ENCODE data around the gene UMOD.

Gene UMOD

DNA sequence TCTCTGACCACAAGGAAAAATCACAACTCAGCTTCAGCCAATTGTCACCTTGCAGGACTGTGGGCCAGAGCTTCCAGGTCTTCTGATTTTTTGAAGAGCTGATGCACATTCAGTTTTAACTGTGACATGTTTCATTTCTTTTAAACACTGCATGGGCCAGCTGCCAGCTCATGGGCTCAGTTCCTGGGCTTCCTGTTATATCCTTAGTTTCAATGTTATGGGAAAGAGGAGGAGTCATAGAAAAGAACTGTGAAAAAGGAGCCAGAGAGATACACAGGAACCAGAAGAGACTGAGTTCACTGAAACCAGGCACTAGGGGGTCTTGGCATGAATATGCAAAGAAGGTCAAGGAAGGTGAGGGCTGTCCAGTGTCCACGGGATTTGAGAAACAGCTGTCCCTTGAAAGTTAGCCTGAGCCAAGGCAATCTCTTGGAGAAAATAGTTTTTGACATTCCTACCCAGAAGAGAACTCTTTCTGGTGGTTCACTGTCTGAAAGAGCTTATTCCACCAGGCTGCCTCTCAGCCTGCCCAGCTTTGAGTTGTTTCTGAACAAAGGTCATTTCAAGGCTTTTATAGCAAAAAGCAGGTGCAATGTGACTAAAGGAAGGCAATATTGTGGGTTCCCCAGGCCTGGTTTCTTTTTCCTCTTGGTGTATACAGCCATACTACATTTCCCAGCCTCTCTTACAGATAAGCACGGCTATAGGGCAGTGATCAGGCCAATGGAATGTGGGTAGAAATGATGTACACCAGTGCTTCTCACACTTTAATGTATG, 41.5 kb upstream of the UMOD start:
- no peak for TF ChIP-seq SPI1 (IDR thresholded peaks at IDR 0.05; ENCODE audit: low read depth, low read length)
- TF ChIP-seq POLR2AphosphoS5 (IDR thresholded peaks at IDR 0.05; ENCODE audit: low read depth, low read length) = no peak
- TF ChIP-seq TAF1 (IDR thresholded peaks at IDR 0.05; ENCODE audit: low read depth, low read length) = no peak
- no peak for TF ChIP-seq PAX5 (IDR thresholded peaks at IDR 0.05; ENCODE audit: insufficient read depth, low read length, severe bottlenecking)
- TF ChIP-seq POLR2A (IDR thresholded peaks at IDR 0.05; ENCODE audit: low read depth, low read length) = no peak
- no peak for TF ChIP-seq POU2F2 (IDR thresholded peaks at IDR 0.05; ENCODE audit: low read depth, low read length)
- DNase-seq (ENCODE audit: insufficient read length, low spot score) = no peak
- FAIRE-seq = no peak

DNA sequence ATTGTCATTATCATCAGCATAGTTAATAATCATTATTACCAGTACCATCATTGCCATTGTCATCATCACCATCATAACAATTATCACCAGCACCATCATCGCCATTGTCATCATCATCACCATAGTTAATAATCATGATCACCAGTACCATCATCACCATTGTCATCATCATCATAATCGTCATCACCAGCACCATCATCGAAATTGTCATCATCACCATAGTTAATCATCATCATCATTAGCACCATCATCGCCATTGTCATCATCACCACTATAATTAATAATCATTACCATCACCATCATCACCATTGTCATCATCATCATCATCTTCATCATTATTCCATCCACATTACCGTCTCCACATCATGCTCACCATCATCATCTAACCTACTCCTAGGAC, 38.5 kb upstream of the UMOD start:
- TF ChIP-seq POLR2A (IDR thresholded peaks at IDR 0.05; ENCODE audit: low read depth, low read length) (no peak), SPI1 (IDR thresholded peaks at IDR 0.05; ENCODE audit: low read depth, low read length) (no peak), TAF1 (IDR thresholded peaks at IDR 0.05; ENCODE audit: low read depth, low read length) (no peak), PAX5 (IDR thresholded peaks at IDR 0.05; ENCODE audit: insufficient read depth, low read length, severe bottlenecking) (no peak), POU2F2 (IDR thresholded peaks at IDR 0.05; ENCODE audit: low read depth, low read length) (no peak), POLR2AphosphoS5 (IDR thresholded peaks at IDR 0.05; ENCODE audit: low read depth, low read length) (no peak)
- FAIRE-seq (no peak), DNase-seq (ENCODE audit: insufficient read length, low spot score) (no peak)

DNA sequence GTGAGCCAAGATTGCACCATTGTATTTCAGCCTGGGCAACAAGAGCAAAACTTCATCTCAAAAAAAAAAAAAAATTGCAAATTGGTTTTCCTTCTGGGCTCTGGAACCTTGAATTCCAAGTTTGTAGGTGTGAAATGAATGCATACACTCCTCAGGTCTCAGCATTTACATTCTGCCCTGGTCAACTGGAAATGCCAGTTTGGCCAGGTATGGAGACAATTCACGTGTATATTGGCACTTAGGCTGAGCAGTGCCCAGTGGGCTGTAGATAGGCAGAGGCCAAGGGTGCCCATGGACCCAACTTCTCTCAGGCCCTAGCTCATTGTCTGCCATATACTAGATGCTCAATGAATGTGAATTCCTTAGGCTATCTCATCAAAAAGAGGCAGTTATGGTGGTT, 36.3 kb upstream of the UMOD start:
- no peak for FAIRE-seq
- TF ChIP-seq TAF1 (IDR thresholded peaks at IDR 0.05; ENCODE audit: low read depth, low read length) (no peak), POLR2AphosphoS5 (IDR thresholded peaks at IDR 0.05; ENCODE audit: low read depth, low read length) (no peak), POLR2A (IDR thresholded peaks at IDR 0.05; ENCODE audit: low read depth, low read length) (no peak), POU2F2 (IDR thresholded peaks at IDR 0.05; ENCODE audit: low read depth, low read length) (no peak)
- DNase-seq (ENCODE audit: insufficient read length, low spot score) = no peak

DNA sequence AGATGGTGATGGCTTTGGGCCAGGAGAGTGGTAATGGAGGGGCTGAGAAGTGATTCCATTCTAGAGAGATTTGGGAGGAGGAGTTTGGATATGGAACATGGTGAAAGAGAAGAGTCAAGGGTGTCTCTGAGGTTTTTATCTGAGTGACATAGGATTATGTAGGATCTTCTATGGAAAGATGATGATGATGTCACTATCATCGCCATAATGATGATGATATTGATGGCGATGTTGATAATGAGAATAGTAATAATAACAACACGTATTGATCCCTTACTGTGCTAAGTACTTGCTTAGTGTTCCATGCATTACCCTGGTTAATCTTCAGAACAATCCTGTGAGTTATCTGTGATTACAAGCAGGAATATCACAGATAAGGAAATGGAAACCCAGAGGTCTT, 35.5 kb upstream of the UMOD start:
- FAIRE-seq = no peak
- no peak for TF ChIP-seq PAX5 (IDR thresholded peaks at IDR 0.05; ENCODE audit: insufficient read depth, low read length, severe bottlenecking)
- TF ChIP-seq TAF1 (IDR thresholded peaks at IDR 0.05; ENCODE audit: low read depth, low read length) = no peak
- TF ChIP-seq SPI1 (IDR thresholded peaks at IDR 0.05; ENCODE audit: low read depth, low read length) = no peak
- no peak for TF ChIP-seq POLR2AphosphoS5 (IDR thresholded peaks at IDR 0.05; ENCODE audit: low read depth, low read length)
- TF ChIP-seq POLR2A (IDR thresholded peaks at IDR 0.05; ENCODE audit: low read depth, low read length) = no peak
- no peak for TF ChIP-seq POU2F2 (IDR thresholded peaks at IDR 0.05; ENCODE audit: low read depth, low read length)

DNA sequence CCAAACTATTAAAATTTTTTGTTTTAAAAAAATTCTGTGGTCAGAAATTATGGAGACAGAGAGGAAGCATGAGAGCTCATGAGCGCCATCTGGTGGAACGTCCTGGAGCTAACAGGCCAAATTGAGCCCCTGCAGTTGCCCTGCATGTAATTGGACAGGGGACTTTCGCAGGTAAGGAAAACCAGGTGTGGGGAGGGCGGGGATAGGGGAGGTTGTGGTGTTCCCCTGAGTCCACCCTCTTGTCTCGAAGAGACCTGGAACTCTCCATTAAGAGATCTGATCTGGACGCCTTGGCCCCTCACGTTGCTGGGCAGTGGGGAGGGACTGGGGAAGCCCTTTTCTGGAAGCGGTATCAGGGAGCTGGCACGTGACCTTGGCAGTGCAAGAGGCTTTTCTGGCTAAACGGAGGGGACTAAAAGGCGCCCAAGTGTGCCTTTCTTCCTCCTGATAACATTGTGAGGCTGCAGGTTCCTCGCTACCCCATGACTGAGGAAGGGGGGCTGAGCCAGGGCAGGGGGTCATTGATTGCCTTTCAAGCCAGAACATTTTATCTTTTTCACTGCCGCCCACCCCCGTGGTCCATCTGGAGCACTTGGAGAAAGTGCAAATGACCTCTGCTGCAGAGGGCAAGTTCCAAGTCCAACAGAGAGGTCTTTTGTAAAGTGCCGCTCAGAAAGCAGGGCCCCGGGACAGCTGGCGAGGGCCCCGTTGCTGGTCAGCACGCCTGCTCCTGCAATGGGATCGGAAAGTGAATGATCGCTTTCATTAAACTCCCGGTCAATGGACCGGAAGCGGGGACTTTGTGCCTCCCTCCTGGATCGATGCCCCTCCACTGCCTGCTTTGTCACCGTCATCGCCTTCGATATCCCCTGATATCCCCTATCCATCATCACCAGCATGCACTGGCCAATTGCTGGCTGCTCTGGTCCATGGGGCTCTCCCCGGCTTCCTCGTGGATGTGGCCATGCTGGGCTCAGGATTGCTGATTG, 33.6 kb upstream of the UMOD start:
- no peak for DNase-seq (ENCODE audit: insufficient read length, low spot score)
- TF ChIP-seq SPI1 (IDR thresholded peaks at IDR 0.05; ENCODE audit: low read depth, low read length) = no peak
- TF ChIP-seq PAX5 (IDR thresholded peaks at IDR 0.05; ENCODE audit: insufficient read depth, low read length, severe bottlenecking) = no peak
- TF ChIP-seq POU2F2 (IDR thresholded peaks at IDR 0.05; ENCODE audit: low read depth, low read length) = no peak
- TF ChIP-seq POLR2A (IDR thresholded peaks at IDR 0.05; ENCODE audit: low read depth, low read length) = no peak
- no peak for TF ChIP-seq TAF1 (IDR thresholded peaks at IDR 0.05; ENCODE audit: low read depth, low read length)
- no peak for TF ChIP-seq POLR2AphosphoS5 (IDR thresholded peaks at IDR 0.05; ENCODE audit: low read depth, low read length)
- no peak for FAIRE-seq

More for the DNA sequence above, 35.5 kb upstream of the UMOD start:
- no peak for DNase-seq (ENCODE audit: insufficient read length, low spot score)

DNA sequence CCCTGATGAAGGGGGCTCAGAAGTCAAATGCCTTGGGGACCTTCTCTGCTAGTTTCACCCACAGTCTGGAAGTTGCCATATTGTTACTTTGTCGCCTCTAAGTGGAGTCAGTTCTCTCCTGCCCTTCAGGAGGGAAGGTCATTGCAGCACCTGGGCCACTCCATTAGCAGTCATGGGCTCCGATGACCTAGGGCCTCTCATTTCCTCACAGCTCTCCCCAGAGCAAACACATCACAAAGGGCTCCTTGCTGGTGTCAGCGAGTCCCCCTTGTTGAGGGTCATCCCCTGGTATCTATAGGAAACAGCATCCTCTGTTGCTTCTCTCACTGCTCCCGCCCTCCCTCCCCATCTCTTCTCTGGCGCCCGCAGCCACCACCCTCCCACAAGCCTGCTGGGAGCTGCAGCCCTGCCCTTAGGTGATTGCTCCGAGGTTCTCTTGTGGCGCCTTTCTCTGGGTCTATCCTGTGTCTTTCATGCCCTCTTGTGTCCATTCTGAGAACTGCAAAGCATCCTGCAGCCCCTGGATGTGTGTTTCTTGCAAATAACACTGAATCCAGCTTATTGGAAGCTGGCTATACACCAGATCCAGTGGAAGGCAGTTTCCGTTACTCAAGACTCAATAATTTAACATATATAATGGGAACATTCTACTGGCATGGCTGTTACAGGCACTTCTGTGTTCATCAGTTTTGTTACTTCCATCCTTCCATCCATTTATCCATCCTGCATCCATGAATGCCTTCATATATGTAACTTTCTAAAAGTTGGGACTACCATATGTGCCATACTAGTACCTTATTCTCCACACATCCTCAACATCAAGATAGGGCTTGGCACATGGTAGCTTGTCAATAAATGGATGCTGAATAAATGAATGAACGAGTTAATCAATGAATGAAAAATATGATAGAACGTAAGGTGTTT, 30.9 kb upstream of the UMOD start:
- DNase-seq (ENCODE audit: insufficient read length, low spot score) (peak; percentile 30), FAIRE-seq (peak; percentile 67)
- TF ChIP-seq PAX5 (IDR thresholded peaks at IDR 0.05; ENCODE audit: insufficient read depth, low read length, severe bottlenecking) (no peak), TAF1 (IDR thresholded peaks at IDR 0.05; ENCODE audit: low read depth, low read length) (no peak), SPI1 (IDR thresholded peaks at IDR 0.05; ENCODE audit: low read depth, low read length) (no peak), POLR2AphosphoS5 (IDR thresholded peaks at IDR 0.05; ENCODE audit: low read depth, low read length) (no peak), POLR2A (IDR thresholded peaks at IDR 0.05; ENCODE audit: low read depth, low read length) (no peak), POU2F2 (IDR thresholded peaks at IDR 0.05; ENCODE audit: low read depth, low read length) (no peak)

DNA sequence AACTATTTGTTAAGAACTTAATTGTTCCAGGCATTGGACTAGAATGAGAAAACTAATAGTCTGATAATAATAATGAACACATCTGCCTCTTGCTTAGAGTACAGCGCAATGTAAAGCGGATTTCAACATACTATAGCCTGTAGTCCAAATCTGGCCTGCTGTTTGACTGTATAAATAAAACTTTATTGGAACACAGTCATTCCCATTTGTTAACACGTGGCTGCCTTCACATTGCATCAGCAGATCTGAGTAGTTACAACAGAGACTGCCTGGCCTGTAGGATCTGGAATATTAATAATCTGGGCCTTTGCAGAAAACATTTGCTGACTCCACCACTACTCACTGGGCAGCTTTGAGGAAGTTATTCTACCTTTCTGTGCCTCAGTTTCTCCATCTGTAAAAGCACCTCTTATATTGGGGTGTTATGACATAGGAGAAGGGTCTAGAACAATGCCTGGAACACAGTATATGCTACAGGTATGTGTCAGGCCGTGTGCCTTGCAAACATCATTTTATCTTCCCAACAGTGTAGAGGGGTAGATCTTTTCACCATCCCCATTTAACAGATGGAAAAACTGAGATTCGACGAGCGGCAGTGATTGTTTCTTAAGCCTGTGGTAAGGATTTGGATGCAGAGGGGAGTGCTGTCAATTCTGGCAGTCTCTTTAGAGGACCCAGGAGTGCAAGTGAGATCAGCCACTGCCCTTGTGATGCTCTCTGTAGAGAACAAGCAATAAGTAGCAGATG, 29.9 kb upstream of the UMOD start:
- no peak for FAIRE-seq
- TF ChIP-seq POLR2A (IDR thresholded peaks at IDR 0.05; ENCODE audit: low read depth, low read length) = no peak
- TF ChIP-seq PAX5 (IDR thresholded peaks at IDR 0.05; ENCODE audit: insufficient read depth, low read length, severe bottlenecking) = no peak
- no peak for TF ChIP-seq TAF1 (IDR thresholded peaks at IDR 0.05; ENCODE audit: low read depth, low read length)
- TF ChIP-seq POU2F2 (IDR thresholded peaks at IDR 0.05; ENCODE audit: low read depth, low read length) = no peak
- no peak for TF ChIP-seq SPI1 (IDR thresholded peaks at IDR 0.05; ENCODE audit: low read depth, low read length)
- TF ChIP-seq POLR2AphosphoS5 (IDR thresholded peaks at IDR 0.05; ENCODE audit: low read depth, low read length) = no peak
- DNase-seq (ENCODE audit: insufficient read length, low spot score) = no peak

DNA sequence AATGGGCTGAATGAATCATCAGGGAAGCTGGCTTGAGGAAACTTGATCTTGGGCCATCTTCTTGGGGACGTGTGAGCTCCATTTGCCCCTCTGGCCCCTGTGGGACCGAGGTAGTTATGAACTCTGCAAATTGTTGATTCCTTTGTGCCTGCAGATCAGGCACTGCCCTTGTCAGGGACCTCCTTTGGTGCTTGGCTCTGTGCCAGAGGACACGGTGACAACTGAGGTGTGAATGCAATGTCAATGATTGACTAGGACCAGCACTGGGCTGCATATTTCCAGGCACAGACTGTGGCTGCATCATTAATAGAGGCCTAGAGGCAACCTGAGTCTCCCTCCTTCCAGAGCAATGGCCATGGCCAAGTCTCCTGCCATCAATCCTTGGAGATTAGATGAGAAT, 28.3 kb upstream of the UMOD start:
- DNase-seq (ENCODE audit: insufficient read length, low spot score) = no peak
- no peak for TF ChIP-seq POLR2A (IDR thresholded peaks at IDR 0.05; ENCODE audit: low read depth, low read length)
- TF ChIP-seq POLR2AphosphoS5 (IDR thresholded peaks at IDR 0.05; ENCODE audit: low read depth, low read length) = no peak
- no peak for TF ChIP-seq POU2F2 (IDR thresholded peaks at IDR 0.05; ENCODE audit: low read depth, low read length)
- TF ChIP-seq PAX5 (IDR thresholded peaks at IDR 0.05; ENCODE audit: insufficient read depth, low read length, severe bottlenecking) = no peak
- no peak for TF ChIP-seq TAF1 (IDR thresholded peaks at IDR 0.05; ENCODE audit: low read depth, low read length)
- TF ChIP-seq SPI1 (IDR thresholded peaks at IDR 0.05; ENCODE audit: low read depth, low read length) = no peak
- FAIRE-seq = no peak

Measured in GM12891 (cell line).